Measurements from ENCODE around the gene PPY.
"Not testable (repeated sequence)": the region's sequence is repeated elsewhere in the genome, so short reads cannot be mapped to it uniquely, and the experiment has no call there.

PPY gene, protein sequence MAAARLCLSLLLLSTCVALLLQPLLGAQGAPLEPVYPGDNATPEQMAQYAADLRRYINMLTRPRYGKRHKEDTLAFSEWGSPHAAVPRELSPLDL

DNA sequence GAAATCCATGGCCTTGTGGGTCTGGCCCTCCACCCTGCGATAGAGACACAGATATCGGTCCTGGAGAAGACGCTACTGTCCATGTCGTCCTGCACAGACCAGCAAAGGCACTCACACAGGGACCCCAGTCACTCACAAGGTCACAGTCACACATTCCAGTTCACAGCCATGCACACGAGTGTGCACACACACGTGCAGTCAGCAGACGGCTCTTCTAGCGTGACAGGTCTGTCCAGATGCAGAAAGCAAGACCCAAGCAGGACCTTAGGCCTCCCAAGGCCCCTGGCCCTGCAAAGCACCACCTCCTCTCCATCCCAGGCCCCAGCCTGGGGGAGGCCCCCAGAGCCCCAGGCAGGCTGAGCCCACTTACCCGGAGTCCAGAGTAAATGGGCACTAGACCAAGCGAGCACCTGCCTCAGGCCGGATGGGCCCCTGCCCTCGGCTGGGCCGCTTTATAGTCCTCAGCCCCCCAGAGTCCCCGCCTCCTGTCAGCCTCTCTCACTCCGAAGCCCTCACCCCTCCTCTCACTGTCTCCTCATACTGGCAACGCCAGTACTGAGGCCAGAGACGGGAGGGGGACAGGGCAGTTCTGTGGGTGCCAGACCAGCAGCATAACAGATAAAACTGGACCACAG is at the start of gene PPY:
PPY (minus strand) TSS at position 426 of the 635 bp plus-strand sequence. CDS start 822 bp downstream, outside the sequence.
- no peak for DNase-seq

DNA sequence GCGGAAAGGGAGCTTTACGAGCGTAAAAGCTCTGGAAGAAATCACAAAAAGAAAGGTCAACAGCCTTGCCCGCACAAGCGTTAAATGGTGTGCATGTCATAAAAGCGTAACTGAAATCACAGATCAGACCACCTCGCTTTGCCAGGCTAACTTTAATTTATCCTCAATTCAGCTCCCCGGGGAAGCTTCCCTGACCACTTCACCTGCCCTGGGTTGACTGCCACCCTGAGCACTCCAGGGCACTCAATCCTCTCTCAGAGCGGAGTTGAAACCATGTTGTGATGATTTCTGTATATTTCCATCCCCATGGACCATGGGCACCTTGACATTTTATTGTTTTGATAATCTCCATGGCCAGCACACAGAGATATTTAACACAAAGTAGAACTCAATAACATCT is 46.0 kb upstream of the PPY start:
- DNase-seq, result no peak

DNA sequence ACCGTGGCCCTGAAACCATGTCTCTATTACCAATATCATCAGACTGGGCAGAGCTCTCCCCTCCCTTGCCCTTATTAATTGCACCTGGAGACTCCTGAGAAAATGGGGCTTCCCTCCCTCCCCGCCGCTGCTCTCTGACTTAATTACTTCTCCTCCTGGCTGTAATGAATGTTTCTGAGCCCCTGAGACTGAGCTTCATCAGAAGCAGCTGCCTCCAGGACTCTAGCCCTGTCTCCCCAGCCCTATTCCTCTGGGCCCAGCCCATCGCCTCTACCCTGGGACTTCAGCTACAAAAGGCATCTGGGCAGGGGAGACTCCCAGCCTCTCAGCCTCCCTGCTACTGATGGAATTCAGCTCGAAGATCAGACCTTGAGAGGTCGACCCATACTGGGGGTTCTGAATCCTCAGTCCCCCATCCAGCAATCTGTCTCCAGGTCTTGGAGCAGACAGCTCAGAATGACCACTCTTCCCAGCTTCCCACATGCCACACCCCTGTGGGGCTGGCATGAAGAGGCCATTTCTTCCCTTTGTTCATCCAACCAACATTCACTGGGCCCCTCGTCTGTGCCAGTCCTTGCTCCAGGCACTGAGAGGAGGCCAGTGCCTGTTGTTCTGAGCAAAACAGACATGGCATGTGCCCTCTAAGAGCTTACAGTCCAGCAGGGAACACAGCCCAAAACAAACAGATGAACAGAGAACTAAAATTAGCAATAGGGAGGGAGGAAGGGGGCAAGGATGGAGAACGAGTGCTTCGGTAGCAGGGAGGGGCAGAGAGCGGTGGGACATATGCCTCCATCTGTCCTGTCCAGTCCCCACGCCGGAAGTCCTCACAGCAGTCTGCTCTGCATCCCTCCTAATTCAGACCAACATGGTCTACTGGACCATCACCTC is 45.1 kb upstream of the PPY start:
- DNase-seq, result no peak

DNA sequence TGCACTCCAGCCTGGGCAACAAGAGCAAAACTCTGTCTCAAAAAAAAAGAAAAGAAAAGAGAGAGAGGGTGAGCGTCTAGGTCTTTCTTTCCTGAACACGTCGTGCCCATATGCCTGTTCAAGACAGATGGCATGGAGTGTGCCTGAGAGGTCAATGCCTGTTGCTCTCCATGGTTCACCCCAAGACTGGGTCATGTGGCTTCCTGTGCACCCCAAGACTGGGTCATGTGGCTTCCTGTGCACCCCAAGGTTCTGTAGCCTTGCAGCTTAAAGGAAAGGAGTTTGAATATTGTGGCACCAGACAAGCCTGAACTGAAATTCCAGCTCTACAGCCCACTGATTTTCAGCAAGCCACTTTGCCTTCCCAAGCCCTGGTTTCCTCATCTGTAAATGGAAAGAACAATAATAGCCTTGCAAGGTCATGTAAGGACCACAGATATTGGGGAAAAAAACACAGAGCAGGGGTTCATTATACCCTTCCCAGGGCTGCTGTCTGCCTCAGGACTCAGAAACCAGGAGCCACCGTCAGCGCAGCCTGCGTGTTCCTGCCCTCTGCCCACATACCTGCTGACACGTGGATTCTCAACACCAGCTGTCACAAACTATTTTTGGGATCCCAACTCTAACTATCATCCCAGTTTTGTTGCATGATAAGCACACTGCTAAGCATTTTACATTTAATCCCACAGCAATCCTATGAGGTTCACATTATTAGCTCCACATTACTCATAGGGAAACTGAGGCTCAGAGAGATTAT is 44.1 kb upstream of the PPY start:
- no peak for DNase-seq

DNA sequence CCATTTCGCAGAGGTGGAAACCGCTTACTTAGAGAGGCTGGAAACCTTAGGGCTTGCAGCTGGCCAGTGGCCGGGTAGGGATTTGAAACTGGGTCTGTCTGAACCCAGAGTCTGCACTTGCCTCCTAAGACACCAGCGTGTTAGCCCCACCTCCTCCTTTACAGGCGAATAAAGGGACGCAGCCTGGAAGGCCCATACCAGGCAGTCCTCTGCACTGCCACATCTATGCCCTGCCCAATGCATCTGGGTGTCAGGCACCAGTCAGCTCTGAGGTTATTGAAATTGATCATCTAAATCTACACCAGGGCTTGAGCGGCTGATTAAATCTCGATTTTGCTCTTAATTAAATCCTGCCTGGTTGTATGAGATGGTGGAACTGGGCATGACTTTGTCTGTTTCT is 42.2 kb upstream of the PPY start:
- no peak for DNase-seq

DNA sequence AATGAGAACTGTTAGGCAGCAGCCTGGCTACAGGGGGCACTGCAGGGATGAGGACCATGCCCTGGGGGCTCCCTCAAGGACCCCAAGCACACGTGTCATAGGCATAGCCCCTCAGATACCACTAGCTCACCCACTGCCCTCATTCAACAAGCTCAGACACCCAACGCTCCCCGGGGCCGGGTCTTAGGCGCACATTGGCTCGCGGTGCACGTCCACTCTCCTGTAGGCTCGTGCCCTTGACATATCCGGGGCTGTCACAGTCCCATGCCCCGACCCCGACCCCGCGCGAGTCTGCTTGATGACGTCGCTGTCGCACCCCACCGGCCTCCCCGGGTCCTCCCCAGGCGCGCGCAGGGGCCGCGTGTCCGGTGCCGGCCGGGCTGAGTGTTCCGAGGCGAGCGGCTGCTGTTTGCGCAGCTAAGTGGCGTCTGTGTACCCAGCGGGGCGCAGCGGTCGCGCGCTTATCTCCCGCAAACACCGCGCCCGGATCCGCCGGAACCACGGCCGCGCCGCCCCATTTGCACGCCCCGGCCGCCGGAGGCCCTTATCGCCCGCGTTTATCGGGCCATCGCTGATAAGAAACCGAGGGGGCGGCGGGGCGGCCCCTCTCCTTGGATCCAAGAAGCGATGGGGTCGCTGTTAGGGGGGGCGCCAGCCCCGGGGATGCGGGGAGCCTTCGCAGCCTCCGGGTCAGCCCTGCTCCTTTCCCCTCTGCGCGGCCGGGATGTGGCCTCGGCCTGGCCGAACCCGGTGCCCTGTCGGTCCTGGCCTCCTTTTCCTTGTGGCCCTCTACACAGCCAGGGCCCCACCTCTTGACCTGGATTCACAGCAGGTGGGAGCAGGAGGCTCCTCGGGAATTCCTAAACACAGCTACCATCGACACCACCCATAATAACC is 41.5 kb upstream of the PPY start:
- no peak for DNase-seq

DNA sequence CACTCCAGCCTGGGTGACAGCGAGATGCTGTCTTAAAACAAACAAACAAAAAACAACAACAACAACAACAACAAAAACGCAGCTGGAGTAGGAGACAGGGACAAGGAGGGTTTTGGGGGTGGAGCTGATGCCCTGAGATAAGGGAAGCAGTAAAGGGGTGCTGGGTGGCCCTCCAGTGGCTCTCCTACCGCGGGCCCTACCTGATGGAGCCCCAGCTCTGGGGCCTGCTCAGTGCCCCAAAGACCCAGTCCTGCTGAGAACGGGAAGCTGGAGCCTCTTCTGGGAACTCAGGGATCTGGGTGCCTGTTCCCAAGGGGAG is 40.9 kb upstream of the PPY start:
- no peak for DNase-seq

DNA sequence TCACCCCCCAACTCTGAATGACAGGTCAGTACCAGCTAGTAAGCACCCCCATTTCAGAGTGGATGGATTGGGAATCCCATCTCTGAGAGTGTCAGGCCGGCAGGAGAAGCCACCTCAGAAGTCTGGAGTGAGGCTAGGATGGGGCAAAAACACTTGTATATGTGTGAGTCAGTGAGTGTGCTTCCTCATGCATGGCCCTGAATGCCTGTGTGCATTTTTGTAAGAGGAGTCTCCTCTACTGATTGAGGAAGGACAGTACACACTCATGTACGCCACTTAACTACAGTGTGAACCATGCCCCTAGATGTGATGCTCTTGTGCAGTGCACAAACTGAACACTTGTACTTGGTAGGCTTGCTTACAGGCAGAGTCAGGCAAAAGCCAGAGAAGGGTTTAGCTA is 39.9 kb upstream of the PPY start:
- DNase-seq, result no peak

DNA sequence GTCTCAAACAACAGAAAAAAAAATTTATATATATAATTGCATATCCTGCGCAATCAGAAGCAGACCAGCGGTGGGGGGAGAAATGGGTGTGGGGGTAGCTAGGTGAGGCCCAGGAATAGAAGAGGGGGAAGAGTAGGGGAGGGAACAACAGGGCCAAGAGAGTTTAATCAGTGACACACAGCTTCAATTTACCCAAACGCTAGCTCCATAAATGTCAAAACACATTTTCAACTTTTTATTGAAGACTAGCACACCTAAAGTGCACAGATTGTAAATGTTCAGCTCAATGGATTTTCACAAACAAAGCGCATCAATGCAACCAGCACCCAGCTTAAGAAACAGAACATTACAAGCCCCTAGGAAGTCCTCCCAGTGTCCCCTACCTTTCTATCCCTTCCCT is 37.4 kb upstream of the PPY start:
- DNase-seq, result no peak

DNA sequence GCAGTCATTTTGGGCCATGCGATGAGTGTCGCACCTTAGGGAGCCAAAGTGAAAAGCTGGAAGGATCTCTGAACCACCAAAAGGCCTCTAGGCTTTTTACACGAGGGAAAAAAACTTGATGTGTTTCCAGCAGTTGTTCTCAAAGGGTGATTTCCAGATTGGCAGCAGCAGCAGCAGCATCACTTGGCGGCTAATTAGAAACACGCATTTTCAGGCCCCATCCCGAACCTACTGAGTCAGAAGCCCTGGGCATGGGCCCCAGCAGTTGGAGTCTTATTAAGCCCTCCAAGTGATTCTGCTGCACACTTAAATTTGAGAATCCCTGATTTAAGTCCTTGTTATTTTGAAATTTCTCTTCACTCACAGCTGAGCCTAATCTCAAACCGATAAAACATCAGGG is 36.7 kb upstream of the PPY start:
- no peak for DNase-seq

DNA sequence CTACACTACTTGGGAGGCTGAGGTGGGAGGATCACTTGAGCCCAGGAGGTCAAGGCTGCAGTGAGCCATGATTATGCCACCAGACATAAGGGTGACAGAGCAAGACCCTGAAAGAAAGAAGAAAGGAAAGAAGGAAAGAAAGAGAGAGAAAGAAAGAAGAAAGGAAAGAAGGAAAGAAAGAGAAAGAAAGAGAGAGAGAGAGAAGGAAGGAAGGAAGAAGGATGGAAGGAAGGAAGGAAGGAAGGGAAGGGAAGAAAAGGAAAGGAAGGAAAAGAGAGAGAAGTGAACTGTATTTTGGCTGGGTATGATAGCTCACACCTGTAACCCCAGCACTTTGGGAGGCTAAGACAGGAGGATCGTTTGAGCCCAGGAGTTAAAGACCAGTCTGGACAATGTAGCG is 35.8 kb upstream of the PPY start:
- DNase-seq, result no peak

DNA sequence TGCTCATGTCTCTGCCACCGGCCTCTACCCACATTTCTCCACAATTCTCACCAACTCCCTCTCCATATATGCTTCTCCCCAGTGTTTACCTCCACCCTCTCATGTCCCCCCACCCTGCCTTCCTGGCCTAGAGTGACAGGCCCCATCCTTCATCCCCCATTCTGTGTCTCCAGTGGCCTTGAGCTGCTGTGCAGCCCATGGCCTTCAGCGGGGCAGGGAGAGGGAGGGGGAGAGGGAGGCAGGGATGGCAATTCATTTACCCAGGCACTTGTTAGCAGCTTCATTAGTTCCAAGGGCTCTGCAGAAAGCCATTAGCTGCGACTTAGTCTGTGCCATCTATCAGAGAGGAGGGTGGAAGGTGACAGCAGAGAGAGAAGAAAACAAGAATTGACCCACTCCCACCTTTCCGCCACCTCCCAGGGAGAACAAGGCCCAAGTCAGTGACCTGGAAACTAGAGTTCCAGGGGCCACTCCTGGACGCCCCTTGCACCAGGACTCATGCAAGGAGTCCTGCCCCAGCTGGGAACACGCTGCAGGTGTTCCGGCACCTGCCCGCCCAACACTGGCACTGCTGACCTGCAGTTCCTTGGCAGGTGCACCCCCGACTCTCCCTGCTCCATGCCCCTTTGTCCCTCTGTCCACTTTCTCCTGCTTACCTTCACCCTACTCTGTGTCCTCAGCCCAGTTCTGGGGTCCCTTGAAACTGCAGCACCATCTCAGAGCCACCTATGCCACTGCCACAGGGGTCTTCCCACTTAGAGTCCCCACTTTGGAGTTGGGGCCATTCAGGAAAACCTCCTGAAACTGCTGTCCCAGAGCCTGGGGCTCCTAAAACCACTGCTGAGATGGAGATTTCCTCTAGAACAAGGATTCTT is 34.9 kb upstream of the PPY start:
- no peak for DNase-seq

DNA sequence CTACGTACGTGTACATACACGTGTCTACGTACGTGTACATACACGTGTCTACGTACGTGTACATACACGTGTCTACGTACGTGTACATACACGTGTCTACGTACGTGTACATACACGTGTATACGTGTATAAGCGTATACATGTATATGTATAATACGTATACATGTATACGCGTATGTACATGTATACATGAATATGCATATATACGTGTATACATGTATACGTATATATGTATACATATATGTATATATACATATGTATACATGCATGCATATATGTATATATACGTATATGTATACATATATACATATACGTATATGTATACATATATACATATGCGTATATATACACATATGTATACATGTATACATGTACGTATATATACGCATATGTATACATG is 33.6 kb upstream of the PPY start:
- DNase-seq, result no peak

DNA sequence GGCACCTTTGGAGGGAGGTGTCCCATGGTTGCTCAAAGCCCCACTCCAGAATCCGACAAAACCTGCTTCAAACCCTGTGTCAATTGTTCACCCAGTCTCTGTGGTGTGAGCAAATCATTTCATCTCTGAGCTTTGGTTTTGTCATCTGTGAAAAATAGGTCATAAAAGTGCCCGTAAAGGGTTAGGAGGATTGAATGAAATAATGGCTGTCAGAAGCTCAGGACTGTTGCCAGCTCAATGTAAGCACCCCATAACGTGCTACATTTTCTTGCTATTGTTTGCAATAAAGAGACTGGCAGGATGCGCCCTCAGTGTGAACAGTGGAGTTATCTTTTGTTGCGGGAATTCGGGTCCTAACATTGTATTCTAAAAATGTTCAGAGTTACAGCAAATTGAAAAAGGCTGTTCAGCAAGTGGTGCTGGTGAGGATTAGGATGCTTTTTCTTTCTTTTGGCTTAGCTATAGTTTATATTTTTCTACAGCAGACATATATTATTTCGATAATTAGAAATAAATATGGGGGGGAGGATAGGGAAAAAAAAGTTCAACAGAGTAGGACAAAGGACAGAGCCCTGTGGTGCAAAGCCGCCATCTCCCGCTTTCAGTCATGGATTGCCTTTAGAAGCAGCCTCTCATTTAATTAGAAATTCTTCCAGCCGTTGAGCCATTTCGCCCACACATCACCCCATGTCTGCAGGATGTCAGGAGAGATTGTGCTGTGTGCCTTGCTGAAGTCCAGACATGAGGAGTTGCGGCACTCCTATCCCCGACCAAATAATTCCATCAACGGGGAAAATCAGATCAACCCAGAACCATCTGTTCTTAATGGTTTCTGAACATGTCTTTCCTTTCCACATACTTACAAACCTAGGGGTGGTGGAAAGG is 32.3 kb upstream of the PPY start:
- DNase-seq, result no peak

DNA sequence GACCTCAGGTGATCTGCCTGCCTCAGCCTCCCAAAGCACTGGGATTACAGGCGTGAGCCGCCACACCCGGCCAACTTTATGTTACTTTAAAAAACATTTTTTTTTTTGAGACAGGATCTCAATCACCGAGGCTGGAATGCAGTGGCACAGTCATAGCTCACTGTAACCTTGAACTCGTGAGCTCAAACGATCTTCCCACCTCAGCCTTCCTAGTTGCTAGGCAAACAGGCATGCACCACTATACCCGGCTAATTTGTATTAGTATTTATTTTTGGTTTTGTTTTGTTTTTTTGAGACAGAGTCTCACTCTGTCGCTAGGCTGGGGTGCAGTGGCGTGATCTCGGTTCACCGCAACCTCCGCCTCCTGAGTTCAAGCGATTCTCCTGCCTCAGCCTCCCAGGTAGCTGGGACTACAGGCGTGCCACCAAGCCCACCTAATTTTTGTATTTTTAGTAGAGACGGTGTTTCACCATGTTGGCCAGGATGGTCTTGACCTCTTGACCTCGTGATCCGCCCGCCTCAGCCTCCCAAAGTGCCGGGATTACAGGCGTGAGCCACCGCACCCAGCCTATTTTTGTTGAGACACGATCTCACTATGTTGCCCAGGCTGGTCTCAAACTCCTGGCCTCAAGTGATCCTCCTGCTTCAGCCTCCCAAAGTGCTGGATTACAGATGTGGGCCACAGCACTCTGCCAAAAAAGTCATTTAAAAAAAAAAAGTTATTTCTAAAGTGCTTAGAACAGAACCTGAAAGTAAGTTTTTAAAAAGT is 30.4 kb upstream of the PPY start:
- not testable (repeated sequence) for DNase-seq

DNA sequence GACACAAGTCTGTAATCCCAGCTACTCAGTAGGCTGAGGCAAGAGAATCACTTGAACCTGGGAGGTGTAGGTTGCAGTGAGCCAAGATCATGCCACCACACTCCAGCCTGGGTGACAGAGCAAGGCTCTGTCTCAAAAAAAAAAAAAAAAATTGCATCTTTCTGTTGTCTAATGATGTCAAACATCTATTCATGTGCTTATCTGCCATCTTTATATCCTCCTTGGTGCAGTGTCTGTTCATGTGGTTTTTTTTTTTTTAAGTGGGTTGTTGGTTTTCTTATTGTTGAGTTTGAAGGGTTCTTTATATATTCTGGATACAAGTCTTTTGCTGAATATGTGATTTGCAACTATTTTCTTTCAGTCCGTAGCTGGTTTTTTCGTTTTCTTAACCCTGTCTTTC is 29.2 kb upstream of the PPY start:
- not testable (repeated sequence) for DNase-seq

DNA sequence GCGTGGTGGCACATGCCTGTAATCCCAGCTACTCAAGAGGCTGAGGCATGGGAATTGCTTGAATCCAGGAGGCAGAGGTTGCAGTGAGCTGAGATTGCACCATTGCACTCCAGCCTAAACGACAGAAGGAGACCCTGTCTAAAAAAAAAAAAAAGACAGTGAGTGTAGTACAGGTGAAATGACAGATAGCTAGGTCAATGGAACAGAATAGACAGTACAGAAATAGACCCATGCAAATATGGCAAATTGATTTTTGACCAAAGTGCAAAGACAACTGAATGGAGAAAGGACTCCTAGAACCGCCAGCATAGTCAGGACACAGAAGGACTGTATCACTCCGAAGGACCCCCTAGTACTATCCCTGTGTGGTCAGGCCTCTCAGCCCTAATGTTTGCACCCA is 28.1 kb upstream of the PPY start:
- no peak for DNase-seq

DNA sequence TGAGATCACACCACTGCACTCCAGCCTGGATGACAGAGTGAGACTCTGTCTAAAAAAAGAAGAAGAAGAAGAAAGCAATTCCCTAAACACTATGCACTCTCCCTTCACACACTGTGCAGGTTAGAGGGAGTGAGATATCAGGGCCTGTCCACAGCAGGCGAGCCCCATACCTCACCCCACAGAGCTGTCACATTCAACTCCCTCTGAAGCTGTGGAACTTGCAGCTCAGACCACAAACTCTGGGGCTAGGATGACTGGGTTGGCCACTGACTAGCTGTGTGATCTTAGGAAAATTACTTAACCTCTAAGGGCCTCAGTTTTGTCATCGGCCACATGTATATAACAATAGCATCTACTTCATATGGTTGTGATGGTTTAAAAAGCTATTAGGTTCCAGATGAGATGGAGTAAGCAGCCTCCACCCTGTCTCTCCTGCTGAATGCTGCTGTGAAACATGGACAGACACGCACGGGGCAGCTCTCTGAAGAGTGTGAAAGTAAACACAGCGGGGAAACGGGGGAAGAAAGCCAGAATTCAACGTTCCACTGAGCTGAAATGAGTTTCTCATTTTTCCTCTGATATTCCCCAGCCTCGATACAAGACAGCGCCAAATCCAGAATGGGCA is 25.1 kb upstream of the PPY start:
- DNase-seq, result no peak

DNA sequence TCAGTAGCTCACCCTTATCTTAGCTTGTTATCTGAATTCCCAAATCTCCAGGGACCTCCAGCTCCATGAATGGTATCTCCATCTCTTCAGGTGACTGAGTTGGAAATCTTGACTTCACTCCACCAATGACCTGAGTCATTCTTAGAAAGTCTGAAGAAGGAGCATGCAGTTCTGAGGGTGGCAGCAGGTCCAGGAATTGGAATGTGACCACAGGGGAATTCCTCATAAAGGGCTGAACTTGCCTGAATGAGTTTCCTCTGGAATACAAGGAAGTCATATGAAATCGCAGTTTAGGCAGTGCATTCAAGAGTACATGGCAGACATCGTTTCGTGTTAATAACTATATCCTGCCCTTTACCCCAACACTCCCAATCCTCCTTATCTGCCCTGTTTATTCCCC is 24.0 kb upstream of the PPY start:
- no peak for DNase-seq
